CD4-positive, alpha-beta T cell treated with Interferon alpha-2 for 1 hour (primary cell): ENCODE data around the gene GOLGA6L22.
"Not testable (repeated sequence)": the region's sequence is repeated elsewhere in the genome, so short reads cannot be mapped to it uniquely, and the experiment has no call there.

Experiments used
- DNase-seq, 2 donors: peaks; one replicate each; pipeline ENCODE4 v3.0.0-alpha.2; 2020 to 2022

GOLGA6L22 gene

GRCh38 chr15:22458603-22459002, at the start of gene GOLGA6L22:
TSS of gene GOLGA6L22 (plus strand) at chr15:22458903. CDS start at chr15:22458994, 91 bp downstream.
- not testable (repeated sequence) for DNase-seq

- not testable (repeated sequence) for DNase-seq
Measured at GRCh38 chr15:22417288-22417687, 41.4 kb upstream of the GOLGA6L22 start.

GRCh38 chr15:22417795-22418194, 40.9 kb upstream of the GOLGA6L22 start:
- DNase-seq = not testable (repeated sequence)

- DNase-seq = not testable (repeated sequence)
Measured at GRCh38 chr15:22418212-22418611, 40.5 kb upstream of the GOLGA6L22 start.

- not testable (repeated sequence) for DNase-seq
Measured at GRCh38 chr15:22418666-22419065, 40.0 kb upstream of the GOLGA6L22 start.

GRCh38 chr15:22420340-22420739, 38.4 kb upstream of the GOLGA6L22 start:
- not testable (repeated sequence) for DNase-seq

GRCh38 chr15:22429426-22429825, 29.3 kb upstream of the GOLGA6L22 start:
- DNase-seq = not testable (repeated sequence)

GRCh38 chr15:22431687-22432086, 27.0 kb upstream of the GOLGA6L22 start:
- DNase-seq = not testable (repeated sequence)

GRCh38 chr15:22494490-22495113, 35.9 kb downstream of the GOLGA6L22 start:
- DNase-seq = peak; percentile 12 to 47

GRCh38 chr15:22497200-22497599, 38.5 kb downstream of the GOLGA6L22 start:
- not testable (repeated sequence) for DNase-seq

- not testable (repeated sequence) for DNase-seq
Measured at GRCh38 chr15:22498220-22498925, 39.7 kb downstream of the GOLGA6L22 start.

- DNase-seq = not testable (repeated sequence)
Measured at GRCh38 chr15:22502272-22502671, 43.6 kb downstream of the GOLGA6L22 start.

- DNase-seq = not testable (repeated sequence)
Measured at GRCh38 chr15:22506959-22507358, 48.3 kb downstream of the GOLGA6L22 start.

GRCh38 chr15:22516140-22516539, 57.4 kb downstream of the GOLGA6L22 start:
- not testable (repeated sequence) for DNase-seq
